H9 (cell line): Measurements from ENCODE around the gene NPAS2. TPM values are rescaled to one million over a fixed set of nuclear protein-coding genes. Genes with fewer than 3 reads are reported as not detected.

Source experiments
- DNase-seq: peaks from one replicate; pipeline ENCODE4 v3.0.0-alpha.2; 2017
- H2AFZ ChIP-seq: one replicate; pipeline ENCODE4 v1.6.1; 2013; ENCODE audit warnings: mild to moderate bottlenecking, low read length, control low read depth, moderate library complexity
- H2AK5ac ChIP-seq: 2 replicates; pipeline ENCODE4 v1.6.1; 2013; ENCODE audit warnings: low read length, control low read depth, mixed read lengths; ENCODE audit not compliant: insufficient read length
- H2BK120ac ChIP-seq: one replicate; pipeline ENCODE4 v1.6.1; 2013; ENCODE audit warnings: low read depth, mild to moderate bottlenecking, low read length, control low read depth, inconsistent platforms; ENCODE audit not compliant: poor library complexity, severe bottlenecking
- H2BK12ac ChIP-seq: 2 replicates; pipeline ENCODE4 v1.6.1; 2013; ENCODE audit warnings: low read length, control low read depth, mixed read lengths, low read depth; ENCODE audit not compliant: insufficient read length
- H2BK15ac ChIP-seq: 2 replicates; pipeline ENCODE4 v1.6.1; 2013; ENCODE audit warnings: low read depth, low read length, control low read depth
- H2BK20ac ChIP-seq: one replicate; pipeline ENCODE4 v1.6.1; 2013; ENCODE audit warnings: low read depth, mild to moderate bottlenecking, low read length, control low read depth, inconsistent platforms; ENCODE audit not compliant: poor library complexity, severe bottlenecking
- H2BK5ac ChIP-seq: 2 replicates; pipeline ENCODE4 v1.6.1; 2013; ENCODE audit warnings: low read length, control low read depth, mixed read lengths; ENCODE audit not compliant: insufficient read length
- H3K14ac ChIP-seq: 2 replicates; pipeline ENCODE4 v1.6.1; 2013; ENCODE audit warnings: low read length, control low read depth; ENCODE audit not compliant: insufficient read depth
- H3K18ac ChIP-seq: 2 replicates; pipeline ENCODE4 v1.6.1; 2013; ENCODE audit warnings: low read depth, mild to moderate bottlenecking, mixed read lengths, low read length, control low read depth; ENCODE audit not compliant: insufficient read length
- H3K23ac ChIP-seq: 2 replicates; pipeline ENCODE4 v1.6.1; 2013; ENCODE audit warnings: low read length, control low read depth, mixed read lengths, low read depth; ENCODE audit not compliant: insufficient read length
- H3K23me2 ChIP-seq: 2 replicates; pipeline ENCODE4 v1.6.1; 2013; ENCODE audit warnings: low read depth, mild to moderate bottlenecking, mixed read lengths, low read length, control low read depth; ENCODE audit not compliant: insufficient read length, poor library complexity, severe bottlenecking
- H3K27ac ChIP-seq: 2 replicates; pipeline ENCODE4 v1.5.1; 2013; ENCODE audit warnings: low read length, control low read depth, mixed read lengths, low read depth; ENCODE audit not compliant: insufficient read length
- H3K27me3 ChIP-seq: 2 replicates; pipeline ENCODE4 v1.6.1; 2013; ENCODE audit warnings: low read length, control low read depth, inconsistent platforms; ENCODE audit not compliant: insufficient read depth
- H3K4ac ChIP-seq: 2 replicates; pipeline ENCODE4 v1.6.1; 2013; ENCODE audit warnings: low read depth, mild to moderate bottlenecking, control low read depth, inconsistent platforms, low read length, moderate library complexity
- H3K4me1 ChIP-seq: 2 replicates; pipeline ENCODE4 v1.6.1; 2013; ENCODE audit warnings: low read length, control low read depth, inconsistent platforms; ENCODE audit not compliant: insufficient read depth
- H3K4me2 ChIP-seq: 2 replicates; pipeline ENCODE4 v1.6.1; 2013; ENCODE audit warnings: low read length, control low read depth, mixed read lengths; ENCODE audit not compliant: insufficient read length, insufficient read depth
- H3K56ac ChIP-seq: 2 replicates; pipeline ENCODE4 v1.6.1; 2013; ENCODE audit warnings: low read depth, mild to moderate bottlenecking, mixed read lengths, low read length, control low read depth; ENCODE audit not compliant: insufficient read length
- H3K79me1 ChIP-seq: 2 replicates; pipeline ENCODE4 v1.6.1; 2013; ENCODE audit warnings: low read depth, mild to moderate bottlenecking, moderate library complexity, low read length, control low read depth, inconsistent platforms; ENCODE audit not compliant: insufficient read depth, poor library complexity, severe bottlenecking
- H3K79me2 ChIP-seq: 2 replicates; pipeline ENCODE4 v1.6.1; 2013; ENCODE audit warnings: low read length, control low read depth, inconsistent platforms; ENCODE audit not compliant: insufficient read depth
- H3K9ac ChIP-seq: 2 replicates; pipeline ENCODE4 v1.6.1; 2013; ENCODE audit warnings: low read length, control low read depth, mixed read lengths; ENCODE audit not compliant: insufficient read length; ENCODE audit errors: extremely low read depth
- H3K9me3 ChIP-seq: one replicate; pipeline ENCODE4 v1.6.1; 2013; ENCODE audit warnings: low read depth, low read length, inconsistent platforms; ENCODE audit not compliant: control insufficient read depth
- H3T11ph ChIP-seq: one replicate; pipeline ENCODE4 v1.6.1; 2013; ENCODE audit warnings: mild to moderate bottlenecking, low read length, control low read depth, inconsistent platforms
- H4K20me1 ChIP-seq: one replicate; pipeline ENCODE4 v1.6.1; 2013; ENCODE audit not compliant: control insufficient read depth, insufficient read length, insufficient read depth
- H4K5ac ChIP-seq: 2 replicates; pipeline ENCODE4 v1.6.1; 2013; ENCODE audit warnings: low read depth, mild to moderate bottlenecking, mixed read lengths, low read length, control low read depth; ENCODE audit not compliant: insufficient read length
- H4K8ac ChIP-seq: replicated peaks from 2 replicates; pipeline ENCODE4 v1.6.1; 2013; ENCODE audit warnings: low read length, control low read depth, mixed read lengths, low read depth; ENCODE audit not compliant: insufficient read length
- H4K91ac ChIP-seq: 2 replicates; pipeline ENCODE4 v1.6.1; 2013; ENCODE audit warnings: low read depth, mild to moderate bottlenecking, moderate library complexity, mixed read lengths, low read length, control low read depth; ENCODE audit not compliant: insufficient read length
- H3K27ac Mint-ChIP-seq, 3 experiments: 2 replicates in 2 of 3; 3 replicates in 1 of 3; pipeline ENCODE4 v1.8.0; 2020 to 2021; ENCODE audit warnings: mixed read lengths in 3 of 3, mild to moderate bottlenecking in 1 of 3, moderate library complexity in 1 of 3
- H3K27me3 Mint-ChIP-seq: 2 replicates; pipeline ENCODE4 v1.8.0; 2021; ENCODE audit warnings: low read depth, mild to moderate bottlenecking, moderate library complexity, mixed read lengths
- H3K36me3 Mint-ChIP-seq, 3 experiments: 2 replicates in 2 of 3; 3 replicates in 1 of 3; pipeline ENCODE4 v1.8.0; 2020 to 2021; ENCODE audit warnings: low read depth in 3 of 3, mixed read lengths in 3 of 3; ENCODE audit not compliant: insufficient read depth in 1 of 3
- H3K4me1 Mint-ChIP-seq, 2 experiments: 2 replicates each; pipeline ENCODE4 v1.8.0; 2020; ENCODE audit warnings: mixed read lengths in 2 of 2
- H3K4me3 Mint-ChIP-seq, 2 experiments: 2 replicates in 1 of 2; 3 replicates in 1 of 2; pipeline ENCODE4 v1.8.0; 2020 to 2021; ENCODE audit warnings: mild to moderate bottlenecking in 2 of 2, mixed read lengths in 2 of 2, moderate library complexity in 1 of 2
- H3K9me3 Mint-ChIP-seq, 2 experiments: 2 replicates in 1 of 2; 3 replicates in 1 of 2; pipeline ENCODE4 v1.8.0; 2020; ENCODE audit warnings: mild to moderate bottlenecking in 2 of 2, mixed read lengths in 2 of 2, moderate library complexity in 1 of 2
- WGBS: extraction: QIAGEN DNeasy Blood & Tissue Kit; methylation state at CpG from one replicate; pipeline ENCODE4 v1.1.7; 2013; ENCODE audit warnings: missing lambda C conversion rate, low lambda C conversion rate, mixed read lengths; ENCODE audit not compliant: insufficient read length; ENCODE audit errors: extremely low coverage; 5-methylcytosine and 5-hydroxymethylcytosine counted together
- total RNA-seq: library from RNA; stranded (reverse); gene quantifications from 2 replicates; pipeline ENCODE4 v1.2.1, GENCODE V29; 2021
- TF ChIP-seq, protein P1 (sequence below): fragments of 200-600 bp; sonication (generic); conservative IDR thresholded peaks from 3 replicates; pipeline ENCODE4 v1.8.0; 2021; ENCODE audit warnings: antibody characterized with exemption, mild to moderate bottlenecking

NPAS2 gene
- total RNA-seq, 1 experiment from 2014 or later = 1.3 TPM

DNA sequence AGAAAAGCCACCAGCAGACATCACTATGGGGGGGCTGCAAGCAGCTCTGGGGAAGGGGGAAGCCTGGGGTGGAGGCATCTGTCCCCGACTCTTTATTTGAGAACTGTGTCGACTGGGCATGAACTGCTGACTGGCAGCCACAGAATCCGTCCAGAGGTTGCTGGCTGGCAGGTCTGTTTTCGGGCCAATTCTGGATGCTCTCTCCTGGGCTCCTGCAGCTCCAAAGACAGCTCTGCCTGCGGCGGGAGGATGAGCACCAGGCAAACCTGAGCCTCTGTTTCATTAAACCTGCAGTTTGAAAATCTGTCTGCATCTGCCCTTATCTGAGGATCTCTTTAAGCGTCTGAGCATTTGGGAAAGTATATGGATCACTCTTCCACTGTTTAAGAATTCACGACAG is 147.8 kb downstream of the NPAS2 start:
- TF ChIP-seq, protein P1, sequence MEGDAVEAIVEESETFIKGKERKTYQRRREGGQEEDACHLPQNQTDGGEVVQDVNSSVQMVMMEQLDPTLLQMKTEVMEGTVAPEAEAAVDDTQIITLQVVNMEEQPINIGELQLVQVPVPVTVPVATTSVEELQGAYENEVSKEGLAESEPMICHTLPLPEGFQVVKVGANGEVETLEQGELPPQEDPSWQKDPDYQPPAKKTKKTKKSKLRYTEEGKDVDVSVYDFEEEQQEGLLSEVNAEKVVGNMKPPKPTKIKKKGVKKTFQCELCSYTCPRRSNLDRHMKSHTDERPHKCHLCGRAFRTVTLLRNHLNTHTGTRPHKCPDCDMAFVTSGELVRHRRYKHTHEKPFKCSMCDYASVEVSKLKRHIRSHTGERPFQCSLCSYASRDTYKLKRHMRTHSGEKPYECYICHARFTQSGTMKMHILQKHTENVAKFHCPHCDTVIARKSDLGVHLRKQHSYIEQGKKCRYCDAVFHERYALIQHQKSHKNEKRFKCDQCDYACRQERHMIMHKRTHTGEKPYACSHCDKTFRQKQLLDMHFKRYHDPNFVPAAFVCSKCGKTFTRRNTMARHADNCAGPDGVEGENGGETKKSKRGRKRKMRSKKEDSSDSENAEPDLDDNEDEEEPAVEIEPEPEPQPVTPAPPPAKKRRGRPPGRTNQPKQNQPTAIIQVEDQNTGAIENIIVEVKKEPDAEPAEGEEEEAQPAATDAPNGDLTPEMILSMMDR = no peak
- no peaks in the 10 kb centered on the region for H3K4me1 ChIP-seq
- no peaks in the 10 kb centered on the region for H3K27me3 ChIP-seq
- no peak overlapping the region for H2BK15ac ChIP-seq
- no peaks in the 10 kb centered on the region for H3K79me2 ChIP-seq
- H3K18ac ChIP-seq = no peak overlapping the region
- no peak overlapping the region for H4K8ac ChIP-seq
- no peak overlapping the region for H4K91ac ChIP-seq
- no peaks in the 10 kb centered on the region for H4K20me1 ChIP-seq
- no peak overlapping the region for H3K56ac ChIP-seq
- H4K5ac ChIP-seq = no peak overlapping the region
- H3K4me2 ChIP-seq = no peak overlapping the region
- H3K9me3 ChIP-seq = no peaks in the 10 kb centered on the region
- Mint-ChIP-seq H3K4me3 (no peak overlapping the region), H3K36me3 (no peaks in the 10 kb centered on the region), H3K27me3 (no peaks in the 10 kb centered on the region; the same call in 1 of the 2 replicates), H3K27ac (no peak overlapping the region), H3K9me3 (no peaks in the 10 kb centered on the region), H3K4me1 (peaks cover 5% of the 10 kb centered on the region in 2 experiments; a peak in 3 of 4 replicates)
- no peaks in the 10 kb centered on the region for H3K79me1 ChIP-seq
- no peak overlapping the region for H2BK12ac ChIP-seq
- no peak overlapping the region for H3K4ac ChIP-seq
- no peak for DNase-seq
- H2AFZ ChIP-seq = no peak overlapping the region
- H3K9ac ChIP-seq = no peak overlapping the region
- no peak overlapping the region for H3K23ac ChIP-seq
- H2BK5ac ChIP-seq = no peak overlapping the region
- no peak overlapping the region for H2AK5ac ChIP-seq
- H3K27ac ChIP-seq = no peak overlapping the region
- no peak overlapping the region for H3T11ph ChIP-seq
- WGBS = no CpG with 5 or more reads among the region's 8 CpGs
- H2BK120ac ChIP-seq = no peak overlapping the region
- no peak overlapping the region for H3K14ac ChIP-seq
- H3K23me2 ChIP-seq = no peaks in the 10 kb centered on the region
- no peak overlapping the region for H2BK20ac ChIP-seq
